ACC112 (cell line): ENCODE results near the gene RBM39.

Experiments
- H2AFZ ChIP-seq: fragments of 200-600 bp; sonication (generic); one replicate; pipeline ENCODE4 v1.6.0; 2017; ENCODE audit warnings: antibody characterized with exemption, low read length; ENCODE audit not compliant: unreplicated experiment
- H3K27ac ChIP-seq: fragments of 200-600 bp; sonication (generic); 2 replicates; pipeline ENCODE4 v1.5.1; 2014; ENCODE audit warnings: low read depth, mild to moderate bottlenecking, antibody characterized with exemption, low read length, moderate library complexity
- H3K27me3 ChIP-seq: fragments of 200-600 bp; sonication (generic); 2 replicates; pipeline ENCODE4 v1.6.1; 2014; ENCODE audit warnings: mild to moderate bottlenecking, antibody characterized with exemption, low read length, moderate library complexity, mixed read lengths; ENCODE audit not compliant: insufficient read depth
- H3K36me3 ChIP-seq: fragments of 200-600 bp; sonication (generic); 2 replicates; pipeline ENCODE4 v1.6.1; 2016; ENCODE audit warnings: mild to moderate bottlenecking, antibody characterized with exemption, low read length, moderate library complexity, mixed read lengths; ENCODE audit not compliant: insufficient read depth
- H3K4me1 ChIP-seq: fragments of 200-600 bp; sonication (generic); one replicate; pipeline ENCODE4 v1.6.1; 2016; ENCODE audit warnings: low read length, mixed read lengths; ENCODE audit not compliant: insufficient read depth, unreplicated experiment, control insufficient read depth
- H3K4me3 ChIP-seq: fragments of 200-600 bp; sonication (generic); 2 replicates; pipeline ENCODE4 v1.5.1; 2014; ENCODE audit warnings: mild to moderate bottlenecking, low read depth, low read length
- H3K79me2 ChIP-seq: fragments of 200-600 bp; sonication (generic); one replicate; pipeline ENCODE4 v1.6.0; 2016; ENCODE audit warnings: low read length; ENCODE audit not compliant: control insufficient read depth, unreplicated experiment, insufficient read depth

The RBM39 gene

GRCh38 chr20:35734374-35734773 lies 7.7 kb downstream of the RBM39 start:
- H2AFZ ChIP-seq: no peak overlapping the region
- H3K27ac ChIP-seq: peak overlapping the region; percentile 5; the same call in 1 of the 2 replicates
- H3K36me3 ChIP-seq: peaks cover 80% of the 10 kb centered on the region
- peaks cover 56% of the 10 kb centered on the region for H3K4me1 ChIP-seq
- peaks cover 99% of the 10 kb centered on the region for H3K79me2 ChIP-seq
- no peaks in the 10 kb centered on the region for H3K27me3 ChIP-seq
- peak overlapping the region; percentile 30 for H3K4me3 ChIP-seq

- Histone ChIP-seq H3K27me3 (no peaks in the 10 kb centered on the region), H3K4me3 (no peak overlapping the region), H3K27ac (0 out of 2 replicates have a peak overlapping the region, but pooled peaks have one; percentile 8), H3K36me3 (peaks cover 74% of the 10 kb centered on the region), H3K79me2 (peaks cover 97% of the 10 kb centered on the region), H3K4me1 (peaks cover 42% of the 10 kb centered on the region), H2AFZ (no peak overlapping the region)
These were observed 9.4 kb downstream of the RBM39 start for GRCh38 chr20:35732644-35732982.

- Histone ChIP-seq H3K4me1 (peaks cover 42% of the 10 kb centered on the region), H3K4me3 (no peak overlapping the region), H3K27me3 (no peaks in the 10 kb centered on the region), H2AFZ (no peak overlapping the region), H3K79me2 (peaks cover 95% of the 10 kb centered on the region), H3K27ac (peak overlapping the region; percentile 8; the same call in 1 of the 2 replicates), H3K36me3 (peaks cover 75% of the 10 kb centered on the region)
These were observed 10.0 kb downstream of the RBM39 start for GRCh38 chr20:35731862-35732643.

- Histone ChIP-seq H3K79me2 (peaks cover 95% of the 10 kb centered on the region), H3K36me3 (peaks cover 79% of the 10 kb centered on the region), H3K27me3 (no peaks in the 10 kb centered on the region), H2AFZ (no peak overlapping the region), H3K27ac (peak overlapping the region; percentile 5; the same call in 1 of the 2 replicates), H3K4me1 (peaks cover 42% of the 10 kb centered on the region), H3K4me3 (0 out of 2 replicates have a peak overlapping the region, but pooled peaks have one; percentile 3)
These were observed 10.6 kb downstream of the RBM39 start for GRCh38 chr20:35731469-35731788.

GRCh38 chr20:35730583-35731468 lies 11.2 kb downstream of the RBM39 start:
- H3K27me3 ChIP-seq: no peaks in the 10 kb centered on the region
- peaks cover 79% of the 10 kb centered on the region for H3K36me3 ChIP-seq
- 0 out of 2 replicates have a peak overlapping the region, but pooled peaks have one; percentile 3 for H3K4me3 ChIP-seq
- peaks cover 92% of the 10 kb centered on the region for H3K79me2 ChIP-seq
- peak overlapping the region; percentile 5 for H3K27ac ChIP-seq
- H3K4me1 ChIP-seq: peaks cover 36% of the 10 kb centered on the region
- no peak overlapping the region for H2AFZ ChIP-seq

- H3K27ac ChIP-seq: peak overlapping the region; percentile 5
- H3K4me1 ChIP-seq: peaks cover 27% of the 10 kb centered on the region
- no peak overlapping the region for H2AFZ ChIP-seq
- no peaks in the 10 kb centered on the region for H3K27me3 ChIP-seq
- peaks cover 88% of the 10 kb centered on the region for H3K79me2 ChIP-seq
- H3K36me3 ChIP-seq: peaks cover 78% of the 10 kb centered on the region
- no peak overlapping the region for H3K4me3 ChIP-seq
These were observed 12.1 kb downstream of the RBM39 start for GRCh38 chr20:35729836-35730582.

- no peaks in the 10 kb centered on the region for H3K27me3 ChIP-seq
- H2AFZ ChIP-seq: no peak overlapping the region
- peaks cover 77% of the 10 kb centered on the region for H3K36me3 ChIP-seq
- no peak overlapping the region for H3K4me3 ChIP-seq
- peaks cover 21% of the 10 kb centered on the region for H3K4me1 ChIP-seq
- H3K27ac ChIP-seq: no peak overlapping the region; the same call in 1 of the 2 replicates
- H3K79me2 ChIP-seq: peaks cover 88% of the 10 kb centered on the region
These were observed 12.7 kb downstream of the RBM39 start for GRCh38 chr20:35729283-35729807.

GRCh38 chr20:35726842-35727711 lies 15.0 kb downstream of the RBM39 start:
- H3K79me2 ChIP-seq: peaks cover 86% of the 10 kb centered on the region
- H3K27me3 ChIP-seq: no peaks in the 10 kb centered on the region
- no peak overlapping the region for H2AFZ ChIP-seq
- peaks cover 8% of the 10 kb centered on the region for H3K4me1 ChIP-seq
- no peak overlapping the region for H3K4me3 ChIP-seq
- H3K27ac ChIP-seq: no peak overlapping the region
- H3K36me3 ChIP-seq: peaks cover 70% of the 10 kb centered on the region

GRCh38 chr20:35724321-35725230 lies 17.5 kb downstream of the RBM39 start:
- Histone ChIP-seq H3K27ac (no peak overlapping the region), H3K27me3 (no peaks in the 10 kb centered on the region), H3K79me2 (peaks cover 86% of the 10 kb centered on the region), H2AFZ (no peak overlapping the region), H3K4me3 (no peak overlapping the region), H3K4me1 (peaks cover 16% of the 10 kb centered on the region), H3K36me3 (peaks cover 66% of the 10 kb centered on the region)
